HG03097 (cell line): Measurements from ENCODE around the gene ZNRF4.

Experiments used
- ATAC-seq: cut with Tn5 transposase; IDR thresholded peaks from one replicate; pipeline ENCODE4 v1.9.1; 2021; ENCODE audit not compliant: unreplicated experiment, low FRiP score

The ZNRF4 gene

GRCh38 chr19:5501907-5502306 lies 46.7 kb downstream of the ZNRF4 start:
- ATAC-seq, result no peak

GRCh38 chr19:5503598-5503997 lies 48.4 kb downstream of the ZNRF4 start:
- no peak for ATAC-seq

- ATAC-seq, result no peak
These were observed 48.9 kb downstream of the ZNRF4 start for GRCh38 chr19:5504114-5504513.
